IPS-20b (cell line): ENCODE data around the gene PLA2G2D.
"Not testable (repeated sequence)": the region's sequence is repeated elsewhere in the genome, so short reads cannot be mapped to it uniquely, and the experiment has no call there.

Source experiments
- H3K27ac ChIP-seq: one replicate; pipeline ENCODE4 v1.5.1; 2013; ENCODE audit warnings: low read length
- H3K27me3 ChIP-seq: 2 replicates; pipeline ENCODE4 v1.6.1; 2013; ENCODE audit warnings: mild to moderate bottlenecking, low read length, inconsistent platforms; ENCODE audit not compliant: insufficient read depth
- H3K36me3 ChIP-seq: 2 replicates; pipeline ENCODE4 v1.6.1; 2013; ENCODE audit warnings: low read depth, mild to moderate bottlenecking, inconsistent platforms, low read length, moderate library complexity; ENCODE audit not compliant: insufficient read depth
- H3K4me1 ChIP-seq: 2 replicates; pipeline ENCODE4 v1.6.1; 2013; ENCODE audit warnings: mild to moderate bottlenecking, control low read depth, inconsistent platforms, low read length, moderate library complexity; ENCODE audit not compliant: insufficient read depth
- H3K4me3 ChIP-seq: 2 replicates; pipeline ENCODE4 v1.5.1; 2013; ENCODE audit warnings: mild to moderate bottlenecking, low read length, inconsistent platforms
- H3K9ac ChIP-seq: 2 replicates; pipeline ENCODE4 v1.6.1; 2013; ENCODE audit warnings: low read depth, mild to moderate bottlenecking, inconsistent platforms, low read length, moderate library complexity
- H3K9me3 ChIP-seq: 2 replicates; pipeline ENCODE4 v1.6.1; 2013; ENCODE audit warnings: mild to moderate bottlenecking, low read depth, low read length, inconsistent platforms; ENCODE audit not compliant: insufficient read depth

PLA2G2D gene

GRCh38 chr1:20141001-20141400, 21.7 kb upstream of the PLA2G2D start:
- Histone ChIP-seq H3K4me3 (no peak overlapping the region), H3K9ac (no peak overlapping the region), H3K4me1 (no peaks in the 10 kb centered on the region), H3K27me3 (no peaks in the 10 kb centered on the region), H3K27ac (no peak overlapping the region), H3K36me3 (no peaks in the 10 kb centered on the region), H3K9me3 (no peaks in the 10 kb centered on the region)

- Histone ChIP-seq H3K4me3 (no peak overlapping the region), H3K9ac (no peak overlapping the region), H3K36me3 (no peaks in the 10 kb centered on the region), H3K4me1 (no peaks in the 10 kb centered on the region), H3K9me3 (no peaks in the 10 kb centered on the region), H3K27ac (no peak overlapping the region), H3K27me3 (no peaks in the 10 kb centered on the region)
Observed at GRCh38 chr1:20139776-20140612, 20.7 kb upstream of the PLA2G2D start.

GRCh38 chr1:20138961-20139550, 19.7 kb upstream of the PLA2G2D start, which contains the start of gene PLA2G2F:
Gene PLA2G2F (plus strand): TSS chr1:20139323. CDS start chr1:20139428, 105 bp downstream.
- Histone ChIP-seq H3K27me3 (no peaks in the 10 kb centered on the region), H3K9me3 (no peaks in the 10 kb centered on the region), H3K36me3 (no peaks in the 10 kb centered on the region), H3K4me3 (no peak within 1 kb of the TSS), H3K27ac (no peak within 1 kb of the TSS), H3K9ac (no peak within 1 kb of the TSS), H3K4me1 (no peaks in the 10 kb centered on the region)

GRCh38 chr1:20138346-20138745, 19.0 kb upstream of the PLA2G2D start:
- H3K4me3 ChIP-seq, result no peak overlapping the region
- no peaks in the 10 kb centered on the region for H3K27me3 ChIP-seq
- no peaks in the 10 kb centered on the region for H3K4me1 ChIP-seq
- no peak overlapping the region for H3K27ac ChIP-seq
- no peaks in the 10 kb centered on the region for H3K9me3 ChIP-seq
- no peak overlapping the region for H3K9ac ChIP-seq
- no peaks in the 10 kb centered on the region for H3K36me3 ChIP-seq

- Histone ChIP-seq H3K27ac (no peak overlapping the region), H3K27me3 (no peaks in the 10 kb centered on the region), H3K4me1 (no peaks in the 10 kb centered on the region), H3K9me3 (no peaks in the 10 kb centered on the region), H3K4me3 (no peak overlapping the region), H3K9ac (no peak overlapping the region), H3K36me3 (no peaks in the 10 kb centered on the region)
Observed at GRCh38 chr1:20137604-20138003, 18.3 kb upstream of the PLA2G2D start.

- Histone ChIP-seq H3K36me3 (no peaks in the 10 kb centered on the region), H3K27me3 (no peaks in the 10 kb centered on the region), H3K9me3 (no peaks in the 10 kb centered on the region), H3K9ac (no peak overlapping the region), H3K27ac (no peak overlapping the region), H3K4me3 (no peak overlapping the region), H3K4me1 (no peaks in the 10 kb centered on the region)
Observed at GRCh38 chr1:20137055-20137454, 17.7 kb upstream of the PLA2G2D start.

- Histone ChIP-seq H3K36me3 (no peaks in the 10 kb centered on the region), H3K9ac (no peak overlapping the region), H3K27ac (no peak overlapping the region), H3K4me3 (no peak overlapping the region), H3K4me1 (no peaks in the 10 kb centered on the region), H3K27me3 (no peaks in the 10 kb centered on the region), H3K9me3 (no peaks in the 10 kb centered on the region)
Observed at GRCh38 chr1:20136249-20136648, 16.9 kb upstream of the PLA2G2D start.

- H3K9me3 ChIP-seq, result peaks cover 4% of the 10 kb centered on the region; the same call in 1 of the 2 replicates
- H3K9ac ChIP-seq, result no peak overlapping the region
- no peaks in the 10 kb centered on the region for H3K36me3 ChIP-seq
- no peaks in the 10 kb centered on the region for H3K27me3 ChIP-seq
- no peak overlapping the region for H3K27ac ChIP-seq
- H3K4me1 ChIP-seq, result no peaks in the 10 kb centered on the region
- no peak overlapping the region for H3K4me3 ChIP-seq
Observed at GRCh38 chr1:20134995-20135394, 15.7 kb upstream of the PLA2G2D start.

GRCh38 chr1:20130518-20130917, 11.2 kb upstream of the PLA2G2D start:
- H3K9ac ChIP-seq, H3K4me1 ChIP-seq, H3K27ac ChIP-seq, H3K36me3 ChIP-seq, H3K4me3 ChIP-seq, H3K27me3 ChIP-seq, H3K9me3 ChIP-seq: not testable (repeated sequence)

- no peak overlapping the region for H3K4me3 ChIP-seq
- H3K9me3 ChIP-seq, result peaks cover 8% of the 10 kb centered on the region
- no peak overlapping the region for H3K9ac ChIP-seq
- no peaks in the 10 kb centered on the region for H3K27me3 ChIP-seq
- no peaks in the 10 kb centered on the region for H3K36me3 ChIP-seq
- no peaks in the 10 kb centered on the region for H3K4me1 ChIP-seq
- no peak overlapping the region for H3K27ac ChIP-seq
Observed at GRCh38 chr1:20126806-20127440, 7.6 kb upstream of the PLA2G2D start.

GRCh38 chr1:20126041-20126805, 6.9 kb upstream of the PLA2G2D start:
- no peak overlapping the region for H3K4me3 ChIP-seq
- H3K27me3 ChIP-seq, result no peaks in the 10 kb centered on the region
- H3K27ac ChIP-seq, result no peak overlapping the region
- peaks cover 8% of the 10 kb centered on the region for H3K9me3 ChIP-seq
- no peaks in the 10 kb centered on the region for H3K36me3 ChIP-seq
- no peak overlapping the region for H3K9ac ChIP-seq
- no peaks in the 10 kb centered on the region for H3K4me1 ChIP-seq
